Activated B cell treated with CpG ODN at 0.5 μM for 24 hours (primary cell): ENCODE measurements around the gene YPEL1. TPM values are rescaled to one million over a fixed set of nuclear protein-coding genes. Genes with fewer than 3 reads are reported as not detected.

Experiments
- ATAC-seq: fragments of 200-7000 bp; cut with Tn5 transposase; one replicate; pipeline ENCODE4 v1.10.0; 2021; ENCODE audit warnings: low read depth, mild to moderate bottlenecking, moderate library complexity
- CTCF ChIA-PET: fragments of 350-600 bp; sonication (Branson Sonifier 250); formaldehyde crosslinking; loops from one replicate; lab custom pipeline; 2021; ENCODE audit warnings: antibody characterized with exemption; lab: Charles Lee
- POLR2A ChIA-PET: fragments of 350-600 bp; sonication (Branson Sonifier 250); formaldehyde crosslinking; loops from one replicate; lab custom pipeline; 2021; ENCODE audit warnings: antibody characterized with exemption; lab: Charles Lee
- DNase-seq: peaks from one replicate; pipeline ENCODE4 v3.0.0; 2022
- H3K27ac Mint-ChIP-seq: one replicate; pipeline ENCODE4 v1.8.0; 2020; ENCODE audit warnings: mixed read lengths
- H3K27me3 Mint-ChIP-seq: one replicate; pipeline ENCODE4 v1.8.0; 2021; ENCODE audit warnings: mixed read lengths
- H3K36me3 Mint-ChIP-seq: one replicate; pipeline ENCODE4 v1.8.0; 2021; ENCODE audit warnings: low read depth, mixed read lengths
- H3K4me1 Mint-ChIP-seq: one replicate; pipeline ENCODE4 v1.8.0; 2021; ENCODE audit warnings: mixed read lengths
- H3K4me3 Mint-ChIP-seq: one replicate; pipeline ENCODE4 v1.8.0; 2020; ENCODE audit warnings: mild to moderate bottlenecking, mixed read lengths
- H3K9me3 Mint-ChIP-seq: one replicate; pipeline ENCODE4 v1.8.0; 2020; ENCODE audit warnings: mixed read lengths
- intact Hi-C: fragments of 100-400 bp; cut with micrococcal nuclease; formaldehyde crosslinking; loops from one replicate; pipeline ENCODE4 v1.15.1; 2024
- total RNA-seq: library from RNA; stranded (reverse); gene quantifications from 2 replicates; pipeline ENCODE4 v1.2.3, GENCODE V29; 2022
- TF ChIP-seq, protein P1 (sequence below): fragments of 200-600 bp; IDR thresholded peaks from one replicate; pipeline ENCODE4 v1.8.0; 2022; ENCODE audit warnings: antibody characterized with exemption, mild to moderate bottlenecking

Gene YPEL1
- total RNA-seq, 1 donor from 2014 or later: 4.1 TPM

DNA sequence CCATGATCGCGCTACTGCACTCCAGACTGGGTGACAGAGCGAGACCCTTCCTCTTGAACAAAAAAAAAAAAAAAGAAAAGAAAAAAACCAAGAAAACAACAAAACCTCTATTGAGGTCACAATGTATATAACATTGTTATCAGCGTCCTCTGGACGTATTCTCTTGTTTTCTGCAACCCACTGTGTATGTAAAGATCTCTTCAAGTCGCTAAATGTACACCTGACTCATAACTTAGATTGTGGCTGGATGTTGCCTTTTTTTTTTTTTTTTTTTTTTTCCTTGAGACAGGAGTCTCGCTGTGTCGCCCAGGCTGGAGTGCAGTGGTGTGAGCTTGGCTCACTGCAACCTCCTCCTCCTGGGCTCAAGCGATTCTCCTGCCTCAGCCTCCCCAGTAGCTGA, 1.4 kb upstream of the YPEL1 start:
- no peak for ATAC-seq
- H3K4me3 Mint-ChIP-seq: peak overlapping the region; percentile 11
- H3K4me1 Mint-ChIP-seq: peaks cover 30% of the 10 kb centered on the region
- POLR2A ChIA-PET: no interaction called here
- no peaks in the 10 kb centered on the region for H3K9me3 Mint-ChIP-seq
- intact Hi-C loops: no loop called here
- no peak for DNase-seq
- CTCF ChIA-PET: no interaction called here
- H3K27ac Mint-ChIP-seq: no peak overlapping the region
- no peaks in the 10 kb centered on the region for H3K27me3 Mint-ChIP-seq
- TF ChIP-seq, protein P1, sequence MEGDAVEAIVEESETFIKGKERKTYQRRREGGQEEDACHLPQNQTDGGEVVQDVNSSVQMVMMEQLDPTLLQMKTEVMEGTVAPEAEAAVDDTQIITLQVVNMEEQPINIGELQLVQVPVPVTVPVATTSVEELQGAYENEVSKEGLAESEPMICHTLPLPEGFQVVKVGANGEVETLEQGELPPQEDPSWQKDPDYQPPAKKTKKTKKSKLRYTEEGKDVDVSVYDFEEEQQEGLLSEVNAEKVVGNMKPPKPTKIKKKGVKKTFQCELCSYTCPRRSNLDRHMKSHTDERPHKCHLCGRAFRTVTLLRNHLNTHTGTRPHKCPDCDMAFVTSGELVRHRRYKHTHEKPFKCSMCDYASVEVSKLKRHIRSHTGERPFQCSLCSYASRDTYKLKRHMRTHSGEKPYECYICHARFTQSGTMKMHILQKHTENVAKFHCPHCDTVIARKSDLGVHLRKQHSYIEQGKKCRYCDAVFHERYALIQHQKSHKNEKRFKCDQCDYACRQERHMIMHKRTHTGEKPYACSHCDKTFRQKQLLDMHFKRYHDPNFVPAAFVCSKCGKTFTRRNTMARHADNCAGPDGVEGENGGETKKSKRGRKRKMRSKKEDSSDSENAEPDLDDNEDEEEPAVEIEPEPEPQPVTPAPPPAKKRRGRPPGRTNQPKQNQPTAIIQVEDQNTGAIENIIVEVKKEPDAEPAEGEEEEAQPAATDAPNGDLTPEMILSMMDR: no peak
- H3K36me3 Mint-ChIP-seq: peaks cover 2% of the 10 kb centered on the region

DNA sequence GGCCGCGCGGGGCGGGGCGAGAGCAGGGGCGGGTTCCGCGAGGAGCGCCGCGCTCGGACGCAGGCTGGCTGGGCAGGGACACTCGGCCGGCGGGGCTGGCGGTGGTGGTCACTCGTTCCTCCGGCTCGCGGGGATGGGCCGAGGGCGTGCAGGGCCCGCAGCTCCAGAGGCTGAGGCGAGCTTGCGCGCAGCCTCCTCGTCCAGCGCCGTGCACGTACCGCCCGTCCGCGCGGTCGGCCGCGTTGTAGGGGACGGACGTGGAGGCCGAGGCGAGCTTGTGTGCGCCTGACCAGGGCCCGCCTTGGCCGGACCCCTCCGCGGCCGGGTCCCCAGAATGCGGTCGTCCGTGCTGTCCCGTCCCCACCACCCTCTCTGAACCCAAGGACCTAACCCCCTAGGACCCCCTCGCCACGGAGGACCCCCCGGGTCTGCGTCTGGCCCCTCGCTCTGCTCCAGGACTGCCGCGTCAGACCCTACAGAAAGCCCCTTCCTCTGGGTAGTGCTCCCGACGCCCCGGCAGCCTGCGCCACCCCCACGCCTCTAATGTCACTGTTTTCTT, 569 bp upstream of the YPEL1 start:
- no peaks in the 10 kb centered on the region for H3K9me3 Mint-ChIP-seq
- no peak overlapping the region for H3K27ac Mint-ChIP-seq
- intact Hi-C loops: no loop called here
- CTCF ChIA-PET: interaction anchor here (1.3 to 1.8 kb wide), 2 partner anchors 202 to 216 kb away, joined by 3 to 8 read pairs; partner anchors contain the start of gene PPM1F
- ATAC-seq (no peak), DNase-seq (peak; percentile 20)
- peaks cover 36% of the 10 kb centered on the region for H3K4me1 Mint-ChIP-seq
- H3K36me3 Mint-ChIP-seq: peaks cover 2% of the 10 kb centered on the region
- POLR2A ChIA-PET: interaction anchor here (0.6 to 1.4 kb wide), 6 partner anchors 10 to 202 kb away, joined by 3 to 4 read pairs (median 3); partner anchors contain the start of genes MAPK1 and SDF2L1
- TF ChIP-seq, protein P1: no peak
- H3K27me3 Mint-ChIP-seq: no peaks in the 10 kb centered on the region
- H3K4me3 Mint-ChIP-seq: peak overlapping the region; percentile 66

DNA sequence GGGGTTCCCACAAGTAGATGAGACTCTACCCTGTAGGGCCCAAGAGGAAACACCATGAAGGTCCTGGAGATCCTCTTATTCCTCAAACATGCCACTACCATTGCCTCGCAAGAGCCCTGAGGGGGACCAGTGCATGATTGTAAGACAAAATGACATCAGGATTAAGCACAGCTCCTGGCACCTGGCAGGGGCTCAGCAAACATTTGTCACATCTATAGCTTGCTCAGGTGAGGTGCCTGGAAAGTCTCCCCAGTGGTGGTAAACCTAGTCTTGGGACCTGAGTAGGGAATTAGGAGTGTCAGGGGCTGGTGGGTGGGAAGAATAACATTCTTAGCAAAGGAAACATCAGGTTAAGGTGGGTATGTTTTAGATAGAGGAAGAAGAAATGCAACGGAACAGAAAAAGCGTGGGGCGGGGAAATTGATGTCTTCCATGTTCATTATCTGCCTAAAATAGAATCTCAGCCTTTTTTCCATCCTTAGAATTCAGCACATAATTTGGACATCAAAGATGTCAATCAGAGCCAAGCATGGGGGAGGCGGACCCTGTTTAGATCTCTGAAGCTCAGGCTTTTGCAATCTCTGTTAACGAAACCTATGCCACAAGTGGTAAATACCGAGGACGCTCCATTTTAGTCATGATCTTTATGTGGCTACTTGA, 924 bp downstream of the YPEL1 start:
- Mint-ChIP-seq H3K27me3 (no peaks in the 10 kb centered on the region), H3K9me3 (no peaks in the 10 kb centered on the region), H3K4me3 (peak overlapping the region; percentile 93), H3K36me3 (peaks cover 5% of the 10 kb centered on the region), H3K27ac (peak overlapping the region; percentile 96), H3K4me1 (peaks cover 44% of the 10 kb centered on the region)
- ChIA-PET CTCF (interaction anchor here (1.8 kb wide), 1 partner anchor 218 kb away, joined by 8 read pairs; the partner anchor contains the start of gene PPM1F), POLR2A (interaction anchor here (0.6 to 1.4 kb wide), 4 partner anchors 19 to 203 kb away, joined by 3 to 7 read pairs (median 4); partner anchors contain the start of gene PPIL2)
- intact Hi-C loops: loop anchor here (1.0 kb wide), 4 partner anchors 68 to 204 kb away; partner anchors contain the start of gene PPIL2
- TF ChIP-seq, protein P1: no peak
- ATAC-seq (no peak), DNase-seq (no peak)

DNA sequence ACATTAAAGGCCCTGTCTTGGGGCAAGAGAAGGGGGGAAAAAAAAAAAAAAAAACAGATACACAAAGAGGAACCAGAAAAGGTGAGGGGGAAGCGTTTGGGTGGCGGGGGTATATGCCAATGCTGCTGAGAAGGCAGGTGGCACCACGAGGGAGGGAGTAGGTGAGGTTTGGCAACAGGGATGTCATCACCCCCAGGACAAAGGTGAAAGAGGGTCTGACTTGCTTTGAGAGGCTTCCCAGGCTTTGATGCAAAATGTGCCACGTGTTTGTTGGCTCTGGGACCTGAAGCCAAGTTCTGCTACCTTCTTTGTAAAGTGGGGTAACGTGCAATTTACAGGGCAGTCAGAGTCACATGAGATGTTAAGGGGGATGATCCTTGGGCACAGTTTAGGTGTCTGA, 4.1 kb downstream of the YPEL1 start:
- Mint-ChIP-seq H3K9me3 (no peaks in the 10 kb centered on the region), H3K4me1 (peaks cover 41% of the 10 kb centered on the region), H3K27ac (peak overlapping the region; percentile 53), H3K4me3 (no peak overlapping the region), H3K27me3 (no peaks in the 10 kb centered on the region), H3K36me3 (peaks cover 12% of the 10 kb centered on the region)
- intact Hi-C loops: no loop called here
- TF ChIP-seq, protein P1: no peak
- DNase-seq: no peak
- POLR2A ChIA-PET: no interaction called here
- ATAC-seq: no peak
- CTCF ChIA-PET: no interaction called here
